SK-N-MC (cell line): ENCODE measurements around the gene TFAM.

ENCODE experiments used
- DNase-seq: peaks from one replicate; pipeline ENCODE4 v3.0.0-alpha.2; 2011; ENCODE audit warnings: low read depth, low spot score
- H3K27ac ChIP-seq: fragments of 200-600 bp; sonication (generic); 2 replicates; pipeline ENCODE4 v1.5.1; 2016; ENCODE audit warnings: mixed run types
- H3K36me3 ChIP-seq: fragments of 200-600 bp; sonication (generic); 2 replicates; pipeline ENCODE4 v1.6.1; 2017; ENCODE audit warnings: antibody characterized with exemption, low read length, mixed read lengths; ENCODE audit not compliant: insufficient read depth
- H3K4me3 ChIP-seq: fragments of 200-600 bp; sonication (generic); 2 replicates; pipeline ENCODE4 v1.5.1; 2016
- H3K9ac ChIP-seq: fragments of 200-600 bp; sonication (generic); 2 replicates; pipeline ENCODE4 v1.8.0; 2017; ENCODE audit warnings: mixed run types, mixed read lengths; ENCODE audit not compliant: insufficient read length
- H3K9me3 ChIP-seq: fragments of 200-600 bp; sonication (generic); 2 replicates; pipeline ENCODE4 v1.6.1; 2017; ENCODE audit warnings: low read depth, mild to moderate bottlenecking, antibody characterized with exemption, low read length, moderate library complexity, mixed read lengths
- EZH2 ChIP-seq: fragments of 200-600 bp; sonication (generic); IDR thresholded peaks from one replicate; pipeline ENCODE4 v1.6.1; 2017; ENCODE audit warnings: antibody characterized with exemption
- FOXP2 ChIP-seq: optimal IDR thresholded peaks from 2 replicates; pipeline ENCODE3; 2011; ENCODE audit warnings: mild to moderate bottlenecking, moderate library complexity; ENCODE audit not compliant: insufficient read depth; ENCODE audit errors: extremely low read length, control extremely low read depth
- POLR2AphosphoS5 ChIP-seq: IDR thresholded peaks from 2 replicates; pipeline ENCODE4 v1.6.1; 2012; ENCODE audit warnings: mild to moderate bottlenecking, low read depth, low read length, borderline replicate concordance

The TFAM gene

DNA sequence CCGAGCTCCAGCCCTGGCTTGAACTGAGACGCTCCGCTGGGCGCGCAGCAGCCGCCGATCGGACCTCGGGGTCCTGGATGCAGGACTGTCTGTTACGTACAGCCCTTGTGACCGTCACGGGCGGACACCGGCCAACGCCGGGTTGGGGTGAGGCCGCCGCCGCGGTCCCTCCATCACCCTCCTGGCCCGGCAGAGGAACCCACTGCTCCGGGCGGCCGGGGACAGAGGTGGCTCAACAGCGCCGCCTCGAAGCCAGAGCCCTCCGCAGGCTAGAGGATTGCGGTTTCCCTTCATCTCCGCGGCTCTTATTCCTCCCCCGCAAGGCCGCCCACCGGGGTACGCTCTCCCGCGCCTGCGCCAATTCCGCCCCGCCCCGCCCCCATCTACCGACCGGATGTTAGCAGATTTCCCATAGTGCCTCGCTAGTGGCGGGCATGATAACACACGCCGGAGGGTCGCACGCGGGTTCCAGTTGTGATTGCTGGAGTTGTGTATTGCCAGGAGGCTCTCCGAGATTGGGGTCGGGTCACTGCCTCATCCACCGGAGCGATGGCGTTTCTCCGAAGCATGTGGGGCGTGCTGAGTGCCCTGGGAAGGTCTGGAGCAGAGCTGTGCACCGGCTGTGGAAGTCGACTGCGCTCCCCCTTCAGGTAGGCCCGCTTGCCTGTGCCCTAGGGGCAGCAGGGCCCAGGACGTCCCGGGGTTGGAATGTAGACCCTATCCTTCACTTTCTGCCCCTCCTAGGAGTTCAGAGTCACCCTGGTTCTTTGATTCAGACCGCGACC is at the start of gene TFAM:
Gene TFAM, plus strand, starts transcription at position 412 of the 785 bp plus-strand sequence. Its CDS starts 138 bp downstream, at position 550.
- H3K36me3 ChIP-seq: peaks cover 30% of the 10 kb centered on the region

DNA sequence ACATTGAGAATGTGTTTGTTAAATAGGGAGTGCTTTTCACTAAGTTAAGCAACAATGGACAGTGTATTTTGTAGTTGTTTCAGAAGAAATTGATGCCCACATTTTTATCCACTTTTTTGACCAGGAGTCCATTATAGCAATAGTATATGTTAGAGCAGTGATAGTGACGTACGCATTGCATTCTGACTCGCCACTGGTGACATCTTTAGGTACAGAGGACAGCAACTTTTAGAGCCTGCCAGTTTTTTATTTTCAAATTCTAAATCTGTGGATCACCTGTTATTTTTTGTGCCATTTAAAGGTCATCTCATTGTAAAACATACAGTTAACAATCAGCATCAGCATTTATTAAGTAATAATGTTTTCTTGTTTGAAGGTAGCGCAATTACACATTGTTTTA is 49.0 kb upstream of the TFAM start:
- Histone ChIP-seq H3K4me3 (peak overlapping the region; percentile 80), H3K27ac (no peak overlapping the region), H3K9ac (no peak overlapping the region)

More for the DNA sequence above, at the start of gene TFAM:
- TF ChIP-seq POLR2AphosphoS5 (peak; percentile 95), FOXP2 (no peak)
- Histone ChIP-seq H3K4me3 (peak within 1 kb of the TSS; percentile 89), H3K27ac (0 out of 2 replicates have a peak within 1 kb of the TSS, but pooled peaks have one; percentile 21), H3K9ac (peak within 1 kb of the TSS; percentile 90), H3K9me3 (no peaks in the 10 kb centered on the region)
- DNase-seq: peak; percentile 20

DNA sequence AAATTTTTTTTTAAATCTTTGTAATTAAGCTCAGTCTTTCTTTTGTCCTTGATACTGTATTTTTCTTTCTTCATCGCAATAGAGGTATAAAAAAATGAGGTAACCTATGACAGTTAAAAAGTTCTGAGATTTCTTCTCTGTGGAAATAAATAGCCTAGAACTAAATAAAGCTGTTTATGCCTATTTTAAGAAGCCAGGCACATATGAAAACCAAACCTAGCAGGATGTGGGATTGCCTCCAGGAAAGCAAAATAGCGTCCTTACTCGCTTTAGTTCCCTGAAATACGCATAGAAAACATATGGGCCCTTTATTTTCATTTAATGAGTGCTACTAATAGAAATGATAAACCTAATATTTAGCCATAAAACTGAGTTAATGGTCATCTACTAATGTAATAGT is 43.8 kb upstream of the TFAM start:
- no peaks in the 10 kb centered on the region for H3K9me3 ChIP-seq
- no peak overlapping the region for H3K4me3 ChIP-seq
- no peak overlapping the region for H3K9ac ChIP-seq
- no peak for TF ChIP-seq POLR2AphosphoS5
- TF ChIP-seq EZH2: no peak
- no peak for TF ChIP-seq FOXP2
- DNase-seq: no peak
- no peaks in the 10 kb centered on the region for H3K36me3 ChIP-seq
- no peak overlapping the region for H3K27ac ChIP-seq

More for the DNA sequence above, 49.0 kb upstream of the TFAM start:
- H3K9me3 ChIP-seq: no peaks in the 10 kb centered on the region
- DNase-seq: no peak
- TF ChIP-seq POLR2AphosphoS5: no peak
- TF ChIP-seq FOXP2: no peak
- no peak for TF ChIP-seq EZH2
- no peaks in the 10 kb centered on the region for H3K36me3 ChIP-seq

DNA sequence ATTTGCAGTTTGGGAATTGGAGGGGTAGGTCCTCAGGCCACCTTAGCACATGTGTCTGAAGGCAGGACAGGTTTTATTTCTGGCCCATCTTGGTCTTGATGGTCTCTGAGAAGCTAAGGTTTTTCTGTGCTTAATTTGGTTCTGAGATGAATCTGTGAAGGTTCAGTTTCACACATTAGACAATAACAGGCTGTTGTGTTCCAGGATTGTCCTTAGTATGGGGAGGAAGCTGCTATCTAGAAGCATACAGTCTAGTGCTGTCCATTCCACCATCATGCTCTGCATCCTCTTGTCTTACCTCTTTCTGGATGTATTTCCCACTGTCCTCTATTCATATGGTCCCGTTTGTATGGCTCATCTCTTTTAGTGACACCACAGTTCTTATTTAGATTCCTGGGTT is 43.3 kb upstream of the TFAM start:
- no peak overlapping the region for H3K4me3 ChIP-seq
- no peak overlapping the region for H3K27ac ChIP-seq
- TF ChIP-seq POLR2AphosphoS5: no peak
- DNase-seq: no peak
- no peaks in the 10 kb centered on the region for H3K9me3 ChIP-seq
- no peak overlapping the region for H3K9ac ChIP-seq
- no peaks in the 10 kb centered on the region for H3K36me3 ChIP-seq

DNA sequence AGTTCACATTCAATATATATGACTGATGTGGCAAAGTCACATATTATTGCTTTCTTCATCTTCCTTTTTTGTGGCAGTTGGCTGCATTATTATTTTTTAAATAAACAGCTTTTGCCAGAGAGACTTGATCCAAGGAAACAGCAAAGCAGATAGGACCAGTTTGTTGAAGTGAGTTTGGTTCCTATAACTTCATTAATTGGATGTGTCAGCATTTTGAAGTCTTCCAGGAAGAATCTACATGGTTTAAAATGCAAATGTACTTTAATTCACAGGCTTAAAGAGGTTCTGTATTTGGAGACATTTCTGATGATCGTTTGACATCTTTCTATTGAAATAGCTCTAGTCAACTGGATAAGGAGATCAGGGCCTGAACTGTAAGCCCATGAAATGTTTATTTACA is 37.2 kb upstream of the TFAM start:
- no peaks in the 10 kb centered on the region for H3K36me3 ChIP-seq
- peak overlapping the region; percentile 91 for H3K27ac ChIP-seq
- no peak for TF ChIP-seq FOXP2
- no peak for TF ChIP-seq EZH2
- TF ChIP-seq POLR2AphosphoS5: no peak
- no peaks in the 10 kb centered on the region for H3K9me3 ChIP-seq
- H3K9ac ChIP-seq: no peak overlapping the region
- H3K4me3 ChIP-seq: peak overlapping the region; percentile 49
- DNase-seq: no peak

DNA sequence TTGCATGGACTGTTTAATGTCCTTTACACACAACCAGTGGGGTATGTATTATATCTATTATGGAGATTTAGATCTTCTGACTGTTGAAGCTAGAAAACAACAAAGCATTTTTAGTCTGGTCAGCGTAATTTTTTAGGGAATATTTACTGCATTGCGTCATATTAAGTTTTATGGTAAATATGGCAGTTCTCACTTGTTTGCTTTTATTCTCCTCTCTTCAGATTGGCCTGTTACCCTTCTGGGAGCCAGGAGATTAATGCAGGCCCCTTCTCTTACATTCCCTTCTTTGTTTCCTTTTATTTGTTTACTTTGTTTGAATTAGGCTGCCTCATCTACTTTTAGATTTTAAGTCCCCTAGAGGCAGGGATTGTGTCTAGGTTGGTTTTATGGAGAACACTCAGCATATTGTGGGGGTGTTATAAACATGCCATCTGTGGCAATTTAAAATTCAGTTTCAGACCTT is 36.6 kb upstream of the TFAM start:
- H3K9ac ChIP-seq: no peak overlapping the region
- TF ChIP-seq EZH2: no peak
- no peak for TF ChIP-seq FOXP2
- TF ChIP-seq POLR2AphosphoS5: no peak
- H3K36me3 ChIP-seq: no peaks in the 10 kb centered on the region
- peak overlapping the region; percentile 91 for H3K27ac ChIP-seq
- DNase-seq: no peak
- H3K4me3 ChIP-seq: peak overlapping the region; percentile 49
- H3K9me3 ChIP-seq: no peaks in the 10 kb centered on the region

DNA sequence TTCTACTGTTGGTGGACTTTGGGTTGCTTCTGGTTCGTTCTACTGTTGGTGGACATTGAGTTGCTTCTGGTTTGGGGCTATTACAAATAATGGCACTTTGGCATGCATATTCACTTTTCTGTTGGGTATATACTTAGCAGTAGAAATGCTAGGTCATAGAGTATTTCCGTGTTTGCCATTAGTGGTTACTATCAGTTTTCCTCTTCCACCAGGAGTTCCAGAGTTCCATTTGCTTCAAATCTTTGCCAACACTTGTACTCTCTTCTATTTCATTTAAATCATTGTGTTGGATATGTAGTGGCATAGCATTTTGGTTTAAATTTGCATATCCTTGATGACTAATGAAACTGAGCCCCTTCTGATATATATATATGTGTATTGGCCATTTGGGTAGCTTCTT is 35.2 kb upstream of the TFAM start:
- no peak for DNase-seq
- H3K36me3 ChIP-seq: no peaks in the 10 kb centered on the region
- H3K4me3 ChIP-seq: no peak overlapping the region
- H3K27ac ChIP-seq: peak overlapping the region; percentile 59
- no peak overlapping the region for H3K9ac ChIP-seq
- H3K9me3 ChIP-seq: no peaks in the 10 kb centered on the region
- TF ChIP-seq EZH2 (no peak), POLR2AphosphoS5 (no peak), FOXP2 (no peak)

DNA sequence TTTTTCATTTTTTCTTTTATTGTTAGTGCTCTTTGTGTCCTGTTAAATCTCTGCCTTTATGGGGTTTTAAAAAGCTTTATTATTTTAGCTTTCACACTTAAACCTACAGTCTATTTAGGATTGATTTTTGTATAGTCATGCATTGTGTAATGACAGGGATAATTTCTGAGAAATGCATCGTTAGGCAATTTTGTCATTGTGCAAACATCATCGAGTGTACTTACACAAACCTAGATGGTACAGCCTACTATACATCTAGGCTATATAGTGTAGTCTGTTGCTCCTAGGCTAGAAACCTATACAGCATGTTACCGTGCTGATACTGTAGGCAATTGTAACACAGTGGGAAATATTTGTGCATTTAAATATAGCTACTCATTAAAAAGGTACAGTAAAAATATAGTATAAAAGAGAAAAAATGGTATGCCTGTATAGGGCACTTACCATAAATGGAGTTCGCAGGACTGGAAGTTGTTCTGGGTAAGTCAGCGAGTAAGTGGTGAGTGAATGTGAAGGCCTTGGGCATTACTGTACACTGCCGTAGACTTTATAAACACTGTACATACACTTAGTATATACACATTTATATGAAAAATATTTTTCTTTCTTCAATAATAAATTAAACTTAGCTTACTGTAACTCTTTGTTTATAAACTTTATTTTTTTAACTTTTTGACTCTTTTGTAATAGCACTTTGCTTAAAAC is 34.4 kb upstream of the TFAM start:
- no peak for TF ChIP-seq FOXP2
- no peak for TF ChIP-seq POLR2AphosphoS5
- TF ChIP-seq EZH2: no peak
- no peaks in the 10 kb centered on the region for H3K9me3 ChIP-seq
- H3K36me3 ChIP-seq: no peaks in the 10 kb centered on the region
- no peak for DNase-seq
- H3K27ac ChIP-seq: peak overlapping the region; percentile 59
- no peak overlapping the region for H3K4me3 ChIP-seq
- no peak overlapping the region for H3K9ac ChIP-seq
